ENCODE measurements around the gene RASAL1.
"Not testable (repeated sequence)": the region's sequence is repeated elsewhere in the genome, so short reads cannot be mapped to it uniquely, and the experiment has no call there.

RASAL1 gene

GRCh38 chr12:113118142-113118541, 17.4 kb downstream of the RASAL1 start:
- Histone ChIP-seq H3K9me3 (ENCODE audit: control insufficient read depth, insufficient read depth, low read depth, low read length) (no peaks in the 10 kb centered on the region), H3K4me3 (ENCODE audit: low read depth, low read length) (no peak overlapping the region), H3K36me3 (ENCODE audit: control insufficient read depth in 2 of 2, insufficient read depth in 1 of 2, low read length in 2 of 2) (no peaks in the 10 kb centered on the region), H3K27ac (ENCODE audit: extremely low read depth, low read depth, low read length) (no peak overlapping the region), H3K4me1 (ENCODE audit: control insufficient read depth, insufficient read depth, low read length) (no peaks in the 10 kb centered on the region)
- TF ChIP-seq ZNF791 (tag by site-specific recombination; IDR thresholded peaks at IDR 0.05), result no peak
- TF ChIP-seq SCRT1 (tag by site-specific recombination; IDR thresholded peaks at IDR 0.05; ENCODE audit: borderline replicate concordance), result no peak
- peak; percentile 75; the same call in 1 of the 2 replicates for TF ChIP-seq ZNF146 (tag by site-specific recombination; IDR thresholded peaks at IDR 0.05)
- peak; percentile 57; the same call in 1 of the 2 replicates for TF ChIP-seq ZNF140 (tag by site-specific recombination; IDR thresholded peaks at IDR 0.05)
- peak; percentile 76 for TF ChIP-seq ZNF664 (tag by site-specific recombination; IDR thresholded peaks at IDR 0.05)
- CTCF ChIA-PET, result interaction anchor here (0.6 to 1.4 kb wide), 2 partner anchors 21 to 125 kb away, joined by 3 to 5 read pairs; no protein-coding TSS in a partner anchor
- POLR2A ChIA-PET, result interaction anchor here (0.6 kb wide), 1 partner anchor 405 kb away, joined by 3 read pairs; no protein-coding TSS in a partner anchor

- not testable (repeated sequence) for H3K4me1 ChIP-seq (ENCODE audit: control insufficient read depth, insufficient read depth, low read length); H3K9me3 ChIP-seq (ENCODE audit: control insufficient read depth, insufficient read depth, low read depth, low read length); H3K36me3 ChIP-seq (ENCODE audit: control insufficient read depth in 2 of 2, insufficient read depth in 1 of 2, low read length in 2 of 2); H3K4me3 ChIP-seq (ENCODE audit: low read depth, low read length); H3K27ac ChIP-seq (ENCODE audit: extremely low read depth, low read depth, low read length)
- ChIA-PET CTCF (interaction anchor here (0.6 to 1.4 kb wide), 2 partner anchors 20 to 125 kb away, joined by 3 to 5 read pairs; no protein-coding TSS in a partner anchor), POLR2A (interaction anchor here (0.6 kb wide), 1 partner anchor 405 kb away, joined by 3 read pairs; no protein-coding TSS in a partner anchor)
These were observed 17.9 kb downstream of the RASAL1 start for GRCh38 chr12:113117684-113118083.

- Histone ChIP-seq H3K27ac (ENCODE audit: extremely low read depth, low read depth, low read length) (no peak overlapping the region), H3K9me3 (ENCODE audit: control insufficient read depth, insufficient read depth, low read depth, low read length) (no peaks in the 10 kb centered on the region), H3K4me3 (ENCODE audit: low read depth, low read length) (no peak overlapping the region), H3K4me1 (ENCODE audit: control insufficient read depth, insufficient read depth, low read length) (no peaks in the 10 kb centered on the region), H3K36me3 (ENCODE audit: control insufficient read depth in 2 of 2, insufficient read depth in 1 of 2, low read length in 2 of 2) (no peaks in the 10 kb centered on the region)
- ChIA-PET POLR2A (no interaction called here), CTCF (interaction anchor here (0.6 to 1.4 kb wide), 2 partner anchors 36 to 124 kb away, joined by 3 to 5 read pairs; no protein-coding TSS in a partner anchor)
- no peak for TF ChIP-seq ZNF677 (tag by site-specific recombination; IDR thresholded peaks at IDR 0.05)
- no peak for TF ChIP-seq PRDM6 (tag by site-specific recombination; IDR thresholded peaks at IDR 0.05)
- TF ChIP-seq ZNF473 (tag by site-specific recombination; IDR thresholded peaks at IDR 0.05), result no peak
- no peak for TF ChIP-seq ZNF114 (tag by site-specific recombination; IDR thresholded peaks at IDR 0.05)
These were observed 18.7 kb downstream of the RASAL1 start for GRCh38 chr12:113116875-113117274.

- Histone ChIP-seq H3K4me1 (ENCODE audit: control insufficient read depth, insufficient read depth, low read length) (no peaks in the 10 kb centered on the region), H3K27ac (ENCODE audit: extremely low read depth, low read depth, low read length) (no peak overlapping the region), H3K9me3 (ENCODE audit: control insufficient read depth, insufficient read depth, low read depth, low read length) (no peaks in the 10 kb centered on the region), H3K4me3 (ENCODE audit: low read depth, low read length) (no peak overlapping the region), H3K36me3 (ENCODE audit: control insufficient read depth in 2 of 2, insufficient read depth in 1 of 2, low read length in 2 of 2) (no peaks in the 10 kb centered on the region)
- ChIA-PET POLR2A (no interaction called here), CTCF (interaction anchor here (0.9 to 1.7 kb wide), 4 partner anchors 12 to 123 kb away, joined by 3 to 5 read pairs (median 4); no protein-coding TSS in a partner anchor)
- TF ChIP-seq ZNF658 (tag by site-specific recombination; IDR thresholded peaks at IDR 0.05) (no peak), ATF2 (tag by site-specific recombination; IDR thresholded peaks at IDR 0.05; ENCODE audit: low read depth) (no peak), ZNF24 (tag by site-specific recombination; IDR thresholded peaks at IDR 0.05) (no peak), HOXA7 (CRISPR knock-in tag; IDR thresholded peaks at IDR 0.05; ENCODE audit: borderline replicate concordance) (no peak), ZBTB6 (tag by site-specific recombination; IDR thresholded peaks at IDR 0.05) (no peak), ZNF23 (tag by site-specific recombination; IDR thresholded peaks at IDR 0.05; ENCODE audit: borderline replicate concordance) (no peak), ZNF510 (tag by site-specific recombination; IDR thresholded peaks at IDR 0.05; ENCODE audit: insufficient replicate concordance) (no peak), ZSCAN18 (tag by site-specific recombination; IDR thresholded peaks at IDR 0.05) (no peak), WT1 (tag by site-specific recombination; IDR thresholded peaks at IDR 0.05) (no peak), TCF7L2 (IDR thresholded peaks at IDR 0.05; ENCODE audit: borderline replicate concordance, low read depth, low read length) (no peak), ZNF311 (tag by site-specific recombination; IDR thresholded peaks at IDR 0.05; ENCODE audit: borderline replicate concordance) (no peak)
These were observed 20.0 kb downstream of the RASAL1 start for GRCh38 chr12:113115455-113116126.
